Keratinocyte (primary cell): ENCODE measurements around the gene FGF18. TPM values are rescaled to one million over a fixed set of nuclear protein-coding genes. Genes with fewer than 3 reads are reported as not detected.

Source experiments
- DNase-seq: peaks from one replicate; pipeline ENCODE4 v3.0.0-alpha.2; 2011; ENCODE audit warnings: low read depth, missing footprints, low spot score
- FAIRE-seq: peaks from 2 replicates; lab custom pipeline; 2011; peaks lifted over from hg19 to GRCh38; lab: Jason Lieb, UNC
- H2AFZ ChIP-seq: 2 replicates; pipeline ENCODE4 v1.6.0; 2012; ENCODE audit warnings: low read length, control low read depth, inconsistent platforms; ENCODE audit not compliant: control insufficient read depth
- H3K27ac ChIP-seq: 2 replicates; pipeline ENCODE4 v1.5.1; 2011; ENCODE audit warnings: low read length; ENCODE audit not compliant: control insufficient read depth, insufficient read depth
- H3K27me3 ChIP-seq: 3 replicates; pipeline ENCODE4 v1.6.0; 2011; ENCODE audit warnings: low read length; ENCODE audit not compliant: control insufficient read depth, insufficient read depth; ENCODE audit errors: extremely low read depth
- H3K36me3 ChIP-seq, 2 experiments: 2 replicates in 1 of 2; 3 replicates in 1 of 2; pipeline ENCODE4 v1.5.1; 2011; ENCODE audit warnings: low read length in 2 of 2, mild to moderate bottlenecking in 1 of 2; ENCODE audit not compliant: control insufficient read depth in 2 of 2, insufficient read depth in 2 of 2; ENCODE audit errors: extremely low read depth in 1 of 2
- H3K4me1 ChIP-seq: 3 replicates; pipeline ENCODE4 v1.5.1; 2011; ENCODE audit warnings: low read length; ENCODE audit not compliant: control insufficient read depth, insufficient read depth; ENCODE audit errors: extremely low read depth
- H3K4me2 ChIP-seq: 3 replicates; pipeline ENCODE4 v1.6.0; 2011; ENCODE audit warnings: low read depth, low read length; ENCODE audit not compliant: control insufficient read depth, insufficient read depth; ENCODE audit errors: extremely low read depth
- H3K4me3 ChIP-seq, 3 experiments: fragments of 200-600 bp in 1 of 3; sonication (generic) in 1 of 3; 2 replicates in 2 of 3; 3 replicates in 1 of 3; pipeline ENCODE4 v1.5.1; 2011 to 2016; ENCODE audit warnings: low read length in 3 of 3, mild to moderate bottlenecking in 3 of 3, control low read depth in 2 of 3, inconsistent platforms in 1 of 3, low read depth in 1 of 3, mixed read lengths in 1 of 3, mixed run types in 1 of 3, moderate library complexity in 1 of 3; ENCODE audit not compliant: control insufficient read depth in 2 of 3, insufficient read depth in 2 of 3; ENCODE audit errors: extremely low read depth in 1 of 3
- H3K79me2 ChIP-seq: 2 replicates; pipeline ENCODE4 v1.6.0; 2012; ENCODE audit warnings: low read length; ENCODE audit not compliant: control insufficient read depth, insufficient read depth
- H3K9ac ChIP-seq: 3 replicates; pipeline ENCODE4 v1.6.0; 2011; ENCODE audit warnings: low read length; ENCODE audit not compliant: control insufficient read depth, insufficient read depth; ENCODE audit errors: extremely low read depth
- H3K9me1 ChIP-seq: 3 replicates; pipeline ENCODE4 v1.6.0; 2011; ENCODE audit warnings: low read length; ENCODE audit not compliant: control insufficient read depth, insufficient read depth; ENCODE audit errors: extremely low read depth
- H3K9me3 ChIP-seq: 2 replicates; pipeline ENCODE4 v1.5.1; 2012; ENCODE audit warnings: low read depth, low read length; ENCODE audit not compliant: control insufficient read depth
- H4K20me1 ChIP-seq: 3 replicates; pipeline ENCODE4 v1.6.0; 2011; ENCODE audit warnings: low read length; ENCODE audit not compliant: control insufficient read depth, insufficient read depth; ENCODE audit errors: extremely low read depth
- EZH2 ChIP-seq: IDR thresholded peaks from one replicate; pipeline ENCODE4 v1.6.1; 2012; ENCODE audit warnings: inconsistent platforms, mild to moderate bottlenecking, low read length, moderate library complexity
- dilution Hi-C: fragments of 300-500 bp; cut with MboI; formaldehyde crosslinking; loops from one replicate; pipeline ENCODE4 v1.7.0; 2020; ENCODE audit warnings: low sequenced_read_pairs; ENCODE audit not compliant: extremely low pct_ligation_motif_present
- polyA plus RNA-seq, 5 experiments: library from polyadenylated mRNA; depleted of rRNA in 3 of 5; stranded (reverse) in 3 of 5; stranded (forward) in 1 of 5; unstranded in 1 of 5; fragments of >200 nt; gene quantifications; 1 replicate in 1 of 5; 2 replicates in 3 of 5; 3 replicates in 1 of 5; pipeline versions ENCODE4 v1.2.1 to v1.2.3, GENCODE V29; 2011 to 2012; ENCODE audit warnings: missing spikeins in 2 of 5, low read depth in 1 of 5, low replicate concordance in 1 of 5
- TF ChIP-seq, protein P1 (sequence below), 3 experiments: IDR thresholded peaks in 1 of 3; conservative IDR thresholded peaks in 1 of 3; optimal IDR thresholded peaks in 1 of 3; 2 replicates in 2 of 3; 3 replicates in 1 of 3; pipeline versions ENCODE3 to v1.5.1; 2011; ENCODE audit warnings: low read length in 3 of 3, mild to moderate bottlenecking in 3 of 3, moderate library complexity in 2 of 3, control low read depth in 1 of 3, inconsistent platforms in 1 of 3; ENCODE audit not compliant: insufficient read depth in 2 of 3; ENCODE audit errors: extremely low read depth in 1 of 3

Gene FGF18
- polyA plus RNA-seq, 1 donor (not counting 4 experiments of a cell fraction or from before 2014, with no cell fraction given) = 0.05 TPM

- FAIRE-seq (no peak), DNase-seq (no peak)
- Histone ChIP-seq H3K4me1 (peaks cover 6% of the 10 kb centered on the region), H3K4me3 (no peak overlapping the region), H3K4me2 (no peak overlapping the region), H3K79me2 (no peaks in the 10 kb centered on the region), H4K20me1 (peaks cover 10% of the 10 kb centered on the region), H2AFZ (no peak overlapping the region), H3K9me3 (no peaks in the 10 kb centered on the region), H3K9ac (no peak overlapping the region), H3K36me3 (no peaks in the 10 kb centered on the region), H3K27me3 (peaks cover 27% of the 10 kb centered on the region), H3K27ac (no peak overlapping the region), H3K9me1 (no peaks in the 10 kb centered on the region)
- TF ChIP-seq, protein P1, sequence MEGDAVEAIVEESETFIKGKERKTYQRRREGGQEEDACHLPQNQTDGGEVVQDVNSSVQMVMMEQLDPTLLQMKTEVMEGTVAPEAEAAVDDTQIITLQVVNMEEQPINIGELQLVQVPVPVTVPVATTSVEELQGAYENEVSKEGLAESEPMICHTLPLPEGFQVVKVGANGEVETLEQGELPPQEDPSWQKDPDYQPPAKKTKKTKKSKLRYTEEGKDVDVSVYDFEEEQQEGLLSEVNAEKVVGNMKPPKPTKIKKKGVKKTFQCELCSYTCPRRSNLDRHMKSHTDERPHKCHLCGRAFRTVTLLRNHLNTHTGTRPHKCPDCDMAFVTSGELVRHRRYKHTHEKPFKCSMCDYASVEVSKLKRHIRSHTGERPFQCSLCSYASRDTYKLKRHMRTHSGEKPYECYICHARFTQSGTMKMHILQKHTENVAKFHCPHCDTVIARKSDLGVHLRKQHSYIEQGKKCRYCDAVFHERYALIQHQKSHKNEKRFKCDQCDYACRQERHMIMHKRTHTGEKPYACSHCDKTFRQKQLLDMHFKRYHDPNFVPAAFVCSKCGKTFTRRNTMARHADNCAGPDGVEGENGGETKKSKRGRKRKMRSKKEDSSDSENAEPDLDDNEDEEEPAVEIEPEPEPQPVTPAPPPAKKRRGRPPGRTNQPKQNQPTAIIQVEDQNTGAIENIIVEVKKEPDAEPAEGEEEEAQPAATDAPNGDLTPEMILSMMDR (optimal IDR thresholded peaks at IDR 0.05 in 1 of 3, IDR thresholded peaks at IDR 0.05 in 1 of 3, conservative IDR thresholded peaks at IDR 0.05 in 1 of 3; ENCODE audit: extremely low read depth in 1 of 3, insufficient read depth in 2 of 3, low read length in 3 of 3) = no peak
- no peak for TF ChIP-seq EZH2
- dilution Hi-C loops = no loop called here
Observed at GRCh38 chr5:171422495-171422894, 3.0 kb downstream of the FGF18 start.

DNA sequence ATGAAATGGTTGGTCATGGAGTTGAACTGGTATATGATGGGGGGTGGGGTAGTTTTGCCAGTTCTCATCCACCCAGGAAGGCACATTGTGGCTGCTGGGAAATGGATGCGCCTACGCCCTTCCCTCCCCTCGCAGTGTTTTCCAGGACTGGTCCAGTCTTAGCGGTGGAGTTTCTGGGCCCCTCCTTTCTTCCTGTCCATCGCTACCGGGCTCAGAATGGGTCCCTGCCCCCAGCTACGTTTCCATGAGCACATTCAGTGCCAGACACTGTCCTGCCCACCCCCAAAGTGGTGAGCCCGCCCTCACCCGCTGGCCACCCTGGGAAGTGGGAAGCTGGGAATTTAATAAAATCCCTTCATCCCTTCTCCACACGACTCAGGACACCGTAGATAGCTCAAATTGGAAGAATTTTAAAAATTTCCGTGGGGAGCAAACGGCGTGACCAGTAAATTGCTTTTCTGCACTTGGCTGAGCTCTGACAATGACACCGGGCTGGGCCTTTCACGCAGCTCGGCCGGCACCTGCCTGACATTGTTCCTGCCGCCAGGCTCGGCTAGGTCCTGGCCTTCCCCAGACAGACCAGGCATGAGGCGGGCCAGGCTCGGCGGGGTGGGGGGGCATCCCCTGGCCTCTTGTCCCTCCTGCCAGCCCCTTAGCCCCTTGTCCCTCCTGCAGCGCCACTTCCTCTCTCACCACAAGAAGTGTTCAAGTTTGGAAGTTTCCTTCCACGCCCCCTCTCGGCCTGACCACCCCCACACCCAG lies 3.6 kb downstream of the FGF18 start:
- Histone ChIP-seq H3K4me1 (peaks cover 6% of the 10 kb centered on the region), H3K36me3 (no peaks in the 10 kb centered on the region), H3K4me3 (no peak overlapping the region), H3K27me3 (peaks cover 27% of the 10 kb centered on the region), H3K4me2 (no peak overlapping the region), H3K9me3 (no peaks in the 10 kb centered on the region), H2AFZ (no peak overlapping the region), H3K9ac (no peak overlapping the region), H4K20me1 (peaks cover 9% of the 10 kb centered on the region), H3K27ac (no peak overlapping the region), H3K79me2 (no peaks in the 10 kb centered on the region), H3K9me1 (no peaks in the 10 kb centered on the region)
- no peak for TF ChIP-seq EZH2
- TF ChIP-seq, protein P1 (optimal IDR thresholded peaks at IDR 0.05 in 1 of 3, IDR thresholded peaks at IDR 0.05 in 1 of 3, conservative IDR thresholded peaks at IDR 0.05 in 1 of 3; ENCODE audit: extremely low read depth in 1 of 3, insufficient read depth in 2 of 3, low read length in 3 of 3) = no peak
- DNase-seq (no peak), FAIRE-seq (no peak)
- dilution Hi-C loops = no loop called here
